ENCODE results near the gene MACC1. TPM values are rescaled to one million over a fixed set of nuclear protein-coding genes. Genes with fewer than 3 reads are reported as not detected.

The MACC1 gene
- total and polyA plus RNA-seq, 10 of the 15 experiments (the other 5 are each of a cell fraction or from before 2014, with no cell fraction given) = 6.0 to 61.1 (median 12.7) TPM

DNA sequence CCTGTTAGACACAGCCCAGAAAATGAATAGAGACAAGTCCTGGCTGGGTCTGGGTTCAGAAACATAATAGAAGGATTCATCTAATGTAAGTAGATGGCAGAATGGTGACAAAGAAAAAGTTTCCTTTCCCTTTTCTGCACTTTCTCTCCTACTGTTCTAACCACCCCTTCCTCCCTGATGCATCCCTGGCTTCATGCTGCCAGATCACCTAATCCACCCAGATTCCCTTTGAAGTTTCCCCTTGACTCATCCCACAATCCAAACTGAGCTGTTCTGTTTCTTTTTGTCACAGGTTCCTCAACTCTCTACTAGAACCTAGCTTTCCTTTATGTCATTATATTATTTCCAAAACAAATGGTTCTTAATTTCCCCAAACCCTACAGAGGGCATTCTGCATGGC lies 1.1 kb upstream of the MACC1 start:
- ATAC-seq (no peak), DNase-seq (ENCODE audit: low read depth, low spot score) (no peak), FAIRE-seq (no peak)
- H3K79me2 ChIP-seq (ENCODE audit: control insufficient read depth, insufficient read depth, low read length) = peaks cover 42% of the 10 kb centered on the region
- in situ Hi-C loops (cut with MboI) = loop anchor here (5.0 kb wide), 1 partner anchor 69 kb away; no protein-coding TSS in a partner anchor
- BruUV-seq (replicated peaks) = no TSS peak
- ChIA-PET RAD21 (ENCODE audit: unreplicated experiment) (interaction anchor here (0.8 to 7.9 kb wide), 22 partner anchors 13 to 464 kb away, joined by 3 to 230 read pairs (median 20); partner anchors contain the start of gene ITGB8), SMC1A (ENCODE audit: uncharacterized antibody, unreplicated experiment) (interaction anchor here (0.8 to 16.9 kb wide), 24 partner anchors 15 to 112 kb away, joined by 3 to 474 read pairs (median 16); partner anchors contain the start of gene ITGB8), POLR2A (interaction anchor here (1.4 to 5.9 kb wide), 12 partner anchors 14 to 112 kb away, joined by 4 to 151 read pairs (median 17); partner anchors contain the start of gene ITGB8), CTCF (interaction anchor here (0.6 to 8.1 kb wide), 20 partner anchors 13 to 1902 kb away, joined by 3 to 159 read pairs (median 6); partner anchors contain the start of gene ITGB8)
- H3K9me3 ChIP-seq (replicated peaks; ENCODE audit: control insufficient read depth, insufficient read depth, low read length) = peaks cover 4% of the 10 kb centered on the region; the same call in 2 of the 3 replicates
- peak overlapping the region; percentile 91 for H3K4me2 ChIP-seq (ENCODE audit: control insufficient read depth, insufficient read depth)
- H3K4me3 ChIP-seq = peak overlapping the region; percentile 13; the same call in 1 of the 2 replicates
- no peaks in the 10 kb centered on the region for H4K20me1 ChIP-seq (ENCODE audit: control insufficient read depth, insufficient read depth)
- TF ChIP-seq IKZF2 (IDR thresholded peaks at IDR 0.05) = peak; percentile 38 to 54
- no peak for TF ChIP-seq STAT3 (IDR thresholded peaks at IDR 0.05; ENCODE audit: low read depth, low read length)
- no peak for TF ChIP-seq RELA (IDR thresholded peaks at IDR 0.05; ENCODE audit: borderline replicate concordance, partially characterized antibody)
- TF ChIP-seq BACH1 (IDR thresholded peaks at IDR 0.05; ENCODE audit: borderline replicate concordance) = peak; percentile 33
- no peak for TF ChIP-seq TAF1 (IDR thresholded peaks at IDR 0.05; ENCODE audit: borderline replicate concordance, low read depth, low read length)
- TF ChIP-seq, protein P1, sequence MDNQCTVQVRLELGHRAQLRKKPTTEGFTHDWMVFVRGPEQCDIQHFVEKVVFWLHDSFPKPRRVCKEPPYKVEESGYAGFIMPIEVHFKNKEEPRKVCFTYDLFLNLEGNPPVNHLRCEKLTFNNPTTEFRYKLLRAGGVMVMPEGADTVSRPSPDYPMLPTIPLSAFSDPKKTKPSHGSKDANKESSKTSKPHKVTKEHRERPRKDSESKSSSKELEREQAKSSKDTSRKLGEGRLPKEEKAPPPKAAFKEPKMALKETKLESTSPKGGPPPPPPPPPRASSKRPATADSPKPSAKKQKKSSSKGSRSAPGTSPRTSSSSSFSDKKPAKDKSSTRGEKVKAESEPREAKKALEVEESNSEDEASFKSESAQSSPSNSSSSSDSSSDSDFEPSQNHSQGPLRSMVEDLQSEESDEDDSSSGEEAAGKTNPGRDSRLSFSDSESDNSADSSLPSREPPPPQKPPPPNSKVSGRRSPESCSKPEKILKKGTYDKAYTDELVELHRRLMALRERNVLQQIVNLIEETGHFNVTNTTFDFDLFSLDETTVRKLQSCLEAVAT (IDR thresholded peaks at IDR 0.05) = no peak; the same call in 1 of the 2 replicates
- TF ChIP-seq ZNF207 (IDR thresholded peaks at IDR 0.05; ENCODE audit: borderline replicate concordance) = no peak
- TF ChIP-seq, protein P2, sequence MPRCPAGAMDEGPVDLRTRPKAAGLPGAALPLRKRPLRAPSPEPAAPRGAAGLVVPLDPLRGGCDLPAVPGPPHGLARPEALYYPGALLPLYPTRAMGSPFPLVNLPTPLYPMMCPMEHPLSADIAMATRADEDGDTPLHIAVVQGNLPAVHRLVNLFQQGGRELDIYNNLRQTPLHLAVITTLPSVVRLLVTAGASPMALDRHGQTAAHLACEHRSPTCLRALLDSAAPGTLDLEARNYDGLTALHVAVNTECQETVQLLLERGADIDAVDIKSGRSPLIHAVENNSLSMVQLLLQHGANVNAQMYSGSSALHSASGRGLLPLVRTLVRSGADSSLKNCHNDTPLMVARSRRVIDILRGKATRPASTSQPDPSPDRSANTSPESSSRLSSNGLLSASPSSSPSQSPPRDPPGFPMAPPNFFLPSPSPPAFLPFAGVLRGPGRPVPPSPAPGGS (IDR thresholded peaks at IDR 0.05; ENCODE audit: borderline replicate concordance, insufficient read depth, low read depth, low read length, poor library complexity, severe bottlenecking) = no peak
- peak; percentile 16; the same call in 1 of the 2 replicates for TF ChIP-seq BMI1 (IDR thresholded peaks at IDR 0.05; ENCODE audit: borderline replicate concordance)
- TF ChIP-seq ATF7 (IDR thresholded peaks at IDR 0.05; ENCODE audit: low read depth) = no peak
- TF ChIP-seq EED (IDR thresholded peaks at IDR 0.05; ENCODE audit: low read depth) = 0 out of 2 replicates have a peak, but pooled peaks have one; percentile 33
- no peak for TF ChIP-seq POLR2AphosphoS2 (IDR thresholded peaks at IDR 0.05; ENCODE audit: low read depth, low read length)
- 0 out of 2 replicates have a peak, but pooled peaks have one; percentile 6 for TF ChIP-seq ZNF24 (IDR thresholded peaks at IDR 0.05)
- TF ChIP-seq TARDBP (IDR thresholded peaks at IDR 0.05; ENCODE audit: borderline replicate concordance) = no peak
- no peak for TF ChIP-seq ZNF384 (IDR thresholded peaks at IDR 0.05; ENCODE audit: borderline replicate concordance, low read depth, low read length)
- no peak for TF ChIP-seq ATF3 (IDR thresholded peaks at IDR 0.05; ENCODE audit: borderline replicate concordance, extremely low read depth, low read depth, low read length)
- TF ChIP-seq SUPT20H (IDR thresholded peaks at IDR 0.05; ENCODE audit: borderline replicate concordance, control insufficient read depth, low read depth, low read length) = no peak
- TF ChIP-seq E2F4 (IDR thresholded peaks at IDR 0.05; ENCODE audit: low read depth, low read length) = no peak
- TF ChIP-seq HDGF (IDR thresholded peaks at IDR 0.05) = 0 out of 2 replicates have a peak, but pooled peaks have one; percentile 20
- H3K27ac ChIP-seq (ENCODE audit: control insufficient read depth, insufficient read depth) = peak overlapping the region; percentile 98
- no peaks in the 10 kb centered on the region for H3K36me3 ChIP-seq (ENCODE audit: control insufficient read depth in 2 of 2, insufficient read depth in 2 of 2, low read length in 1 of 2)
- H3K27me3 ChIP-seq (replicated peaks in 1 of 2; ENCODE audit: control insufficient read depth in 2 of 2, insufficient read depth in 2 of 2, low read length in 1 of 2) = no peaks in the 10 kb centered on the region
- H2AFZ ChIP-seq (ENCODE audit: control insufficient read depth, low read depth, low read length) = no peak overlapping the region
- intact Hi-C loops (cut with micrococcal nuclease; ENCODE audit: unreplicated experiment) = no loop called here
- no peak overlapping the region for H3K9ac ChIP-seq (ENCODE audit: control insufficient read depth, insufficient read depth, low read length)
- peaks cover 35% of the 10 kb centered on the region for H3K4me1 ChIP-seq (ENCODE audit: control insufficient read depth, insufficient read depth, low read length)

All from GM12878 (cell line).